Bronchial epithelial cell (primary cell): ENCODE measurements around the gene PADI4. TPM values are rescaled to one million over a fixed set of nuclear protein-coding genes. Genes with fewer than 3 reads are reported as not detected.

Source experiments
- DNase-seq: peaks from one replicate; pipeline ENCODE4 v3.0.0-alpha.2; 2010; ENCODE audit warnings: low read depth
- FAIRE-seq: peaks from 2 replicates; lab custom pipeline; 2011; peaks lifted over from hg19 to GRCh38; lab: Jason Lieb, UNC
- H3K27me3 ChIP-seq: 2 replicates; pipeline ENCODE4 v1.5.1; 2011; ENCODE audit warnings: low read length; ENCODE audit not compliant: control insufficient read depth, insufficient read depth
- H3K36me3 ChIP-seq: 2 replicates; pipeline ENCODE4 v1.5.1; 2011; ENCODE audit warnings: low read length; ENCODE audit not compliant: control insufficient read depth, insufficient read depth
- H3K4me3 ChIP-seq: 2 replicates; pipeline ENCODE4 v1.5.1; 2011; ENCODE audit warnings: mild to moderate bottlenecking, low read depth, low read length, control low read depth
- CTCF ChIP-seq: IDR thresholded peaks from 2 replicates; pipeline ENCODE4 v1.5.1; 2011; ENCODE audit warnings: mild to moderate bottlenecking, moderate library complexity, low read length, control low read depth, inconsistent platforms; ENCODE audit not compliant: insufficient read depth, severe bottlenecking
- total RNA-seq: library from RNA; depleted of rRNA; stranded (reverse); fragments of >200 nt; gene quantifications from 2 replicates; pipeline ENCODE4 v1.2.1, GENCODE V29; 2014

Gene PADI4
- total RNA-seq, 1 donor from 2014 or later: not detected

- FAIRE-seq (no peak), DNase-seq (no peak)
- Histone ChIP-seq H3K36me3 (no peaks in the 10 kb centered on the region), H3K27me3 (no peaks in the 10 kb centered on the region), H3K4me3 (no peak overlapping the region)
- TF ChIP-seq CTCF: no peak
Observed at GRCh38 chr1:17328855-17329254, 20.9 kb downstream of the PADI4 start.

- H3K36me3 ChIP-seq: no peaks in the 10 kb centered on the region
- FAIRE-seq: no peak
Observed at GRCh38 chr1:17329610-17330009, 21.6 kb downstream of the PADI4 start.

GRCh38 chr1:17330856-17331255, 22.9 kb downstream of the PADI4 start:
- no peaks in the 10 kb centered on the region for H3K27me3 ChIP-seq
- no peak for TF ChIP-seq CTCF
- FAIRE-seq (no peak), DNase-seq (no peak)
- no peaks in the 10 kb centered on the region for H3K36me3 ChIP-seq
- no peak overlapping the region for H3K4me3 ChIP-seq

More at GRCh38 chr1:17329610-17330009, 21.6 kb downstream of the PADI4 start:
- no peak for TF ChIP-seq CTCF
- Histone ChIP-seq H3K4me3 (no peak overlapping the region), H3K27me3 (no peaks in the 10 kb centered on the region)
- DNase-seq: no peak

- Histone ChIP-seq H3K27me3 (no peaks in the 10 kb centered on the region), H3K36me3 (no peaks in the 10 kb centered on the region), H3K4me3 (no peak overlapping the region)
- FAIRE-seq (no peak), DNase-seq (no peak)
- no peak for TF ChIP-seq CTCF
Observed at GRCh38 chr1:17333081-17333480, 25.1 kb downstream of the PADI4 start.

- DNase-seq (peak; percentile 47), FAIRE-seq (no peak)
- Histone ChIP-seq H3K36me3 (no peaks in the 10 kb centered on the region), H3K27me3 (no peaks in the 10 kb centered on the region), H3K4me3 (no peak overlapping the region)
- TF ChIP-seq CTCF: peak; percentile 84
Observed at GRCh38 chr1:17335821-17336710, 28.1 kb downstream of the PADI4 start.
